ENCODE results near the gene DAP.
"Not testable (repeated sequence)": the region's sequence is repeated elsewhere in the genome, so short reads cannot be mapped to it uniquely, and the experiment has no call there.

The DAP gene

GRCh38 chr5:10631316-10631996, 129.6 kb downstream of the DAP start:
- in situ Hi-C loops (cut with HindIII; ENCODE audit: low pct_ligation_motif_present, low pct_unique_long_range_greater_than_20kb, low sequenced_read_pairs): no loop called here
- peak; percentile 8 for DNase-seq

GRCh38 chr5:10630744-10631143, 130.3 kb downstream of the DAP start:
- DNase-seq; in situ Hi-C loops (cut with HindIII; ENCODE audit: low pct_ligation_motif_present, low pct_unique_long_range_greater_than_20kb, low sequenced_read_pairs): not testable (repeated sequence)

GRCh38 chr5:10630126-10630525, 130.9 kb downstream of the DAP start:
- DNase-seq: no peak
- in situ Hi-C loops (cut with HindIII; ENCODE audit: low pct_ligation_motif_present, low pct_unique_long_range_greater_than_20kb, low sequenced_read_pairs): no loop called here

GRCh38 chr5:10629682-10630081, 131.4 kb downstream of the DAP start:
- in situ Hi-C loops (cut with HindIII; ENCODE audit: low pct_ligation_motif_present, low pct_unique_long_range_greater_than_20kb, low sequenced_read_pairs): no loop called here
- DNase-seq: no peak

All from ACHN (cell line).